Fibroblast of skin of left biceps (primary cell): Measurements from ENCODE around the gene ATXN10.
A peak's percentile ranks its signal among the peaks of the same experiment; 100 is the strongest.
"Not testable (repeated sequence)": the region's sequence is repeated elsewhere in the genome, so short reads cannot be mapped to it uniquely, and the experiment has no call there.

ENCODE experiments used
- DNase-seq, 2 experiments: peaks; one replicate each; pipeline ENCODE4 v3.0.0-alpha.2; 2013; ENCODE audit warnings: low read depth in 2 of 2

The ATXN10 gene

GRCh38 chr22:45678961-45679912 lies 7.6 kb downstream of the ATXN10 start:
- DNase-seq: no peak

GRCh38 chr22:45680932-45681700 lies 9.5 kb downstream of the ATXN10 start:
- DNase-seq: no peak

- DNase-seq: no peak
Measured at GRCh38 chr22:45682064-45682463, 10.4 kb downstream of the ATXN10 start.

GRCh38 chr22:45682773-45683172 lies 11.1 kb downstream of the ATXN10 start:
- DNase-seq: not testable (repeated sequence)

GRCh38 chr22:45683248-45683647 lies 11.6 kb downstream of the ATXN10 start:
- DNase-seq: no peak

- DNase-seq: no peak
Measured at GRCh38 chr22:45683680-45684079, 12.0 kb downstream of the ATXN10 start.

GRCh38 chr22:45684169-45684568 lies 12.5 kb downstream of the ATXN10 start:
- no peak for DNase-seq

GRCh38 chr22:45684752-45685574 lies 13.3 kb downstream of the ATXN10 start:
- no peak for DNase-seq

- DNase-seq: no peak
Measured at GRCh38 chr22:45686004-45686403, 14.4 kb downstream of the ATXN10 start.

- no peak for DNase-seq
Measured at GRCh38 chr22:45686836-45687235, 15.2 kb downstream of the ATXN10 start.

GRCh38 chr22:45688600-45689080 lies 17.0 kb downstream of the ATXN10 start:
- peak; percentile 69 to 71 for DNase-seq

- no peak for DNase-seq
Measured at GRCh38 chr22:45689211-45689610, 17.6 kb downstream of the ATXN10 start.

GRCh38 chr22:45690008-45690407 lies 18.4 kb downstream of the ATXN10 start:
- DNase-seq: no peak

- DNase-seq: no peak
Measured at GRCh38 chr22:45692549-45692948, 20.9 kb downstream of the ATXN10 start.

GRCh38 chr22:45693835-45694234 lies 22.2 kb downstream of the ATXN10 start:
- DNase-seq: no peak

- DNase-seq: no peak
Measured at GRCh38 chr22:45696227-45696626, 24.6 kb downstream of the ATXN10 start.

GRCh38 chr22:45698094-45698493 lies 26.5 kb downstream of the ATXN10 start:
- DNase-seq: no peak

GRCh38 chr22:45702981-45703380 lies 31.3 kb downstream of the ATXN10 start:
- DNase-seq: no peak

GRCh38 chr22:45703758-45704157 lies 32.1 kb downstream of the ATXN10 start:
- DNase-seq: no peak

GRCh38 chr22:45704648-45705047 lies 33.0 kb downstream of the ATXN10 start:
- DNase-seq: no peak

- DNase-seq: no peak
Measured at GRCh38 chr22:45707605-45708004, 36.0 kb downstream of the ATXN10 start.

- DNase-seq: no peak
Measured at GRCh38 chr22:45708145-45708544, 36.5 kb downstream of the ATXN10 start.
